ENCODE results near the gene IFNAR2.

- no peak for TF ChIP-seq CTCF (IDR thresholded peaks at IDR 0.05; ENCODE audit: extremely low read depth in 1 of 2, insufficient read depth in 1 of 2, low read depth in 1 of 2, low read length in 2 of 2)
- TF ChIP-seq MAX (IDR thresholded peaks at IDR 0.05; ENCODE audit: insufficient read depth, insufficient read length): no peak
- no peak for TF ChIP-seq POLR2A (IDR thresholded peaks at IDR 0.05; ENCODE audit: low read depth, low read length)
Measured at GRCh38 chr21:33246963-33247362, 17.2 kb downstream of the IFNAR2 start.
